ELF-1 (cell line): ENCODE results near the gene TCFL5.

Experiments
- DNase-seq: peaks from one replicate; pipeline ENCODE4 v3.0.0-alpha.2; 2016; ENCODE audit warnings: low read depth, low spot score

The TCFL5 gene

GRCh38 chr20:62835931-62836861, 25.4 kb downstream of the TCFL5 start:
- DNase-seq = no peak

GRCh38 chr20:62834967-62835730, 26.5 kb downstream of the TCFL5 start:
- no peak for DNase-seq

- DNase-seq = no peak
These were observed 28.7 kb downstream of the TCFL5 start for GRCh38 chr20:62832951-62833391.

DNA sequence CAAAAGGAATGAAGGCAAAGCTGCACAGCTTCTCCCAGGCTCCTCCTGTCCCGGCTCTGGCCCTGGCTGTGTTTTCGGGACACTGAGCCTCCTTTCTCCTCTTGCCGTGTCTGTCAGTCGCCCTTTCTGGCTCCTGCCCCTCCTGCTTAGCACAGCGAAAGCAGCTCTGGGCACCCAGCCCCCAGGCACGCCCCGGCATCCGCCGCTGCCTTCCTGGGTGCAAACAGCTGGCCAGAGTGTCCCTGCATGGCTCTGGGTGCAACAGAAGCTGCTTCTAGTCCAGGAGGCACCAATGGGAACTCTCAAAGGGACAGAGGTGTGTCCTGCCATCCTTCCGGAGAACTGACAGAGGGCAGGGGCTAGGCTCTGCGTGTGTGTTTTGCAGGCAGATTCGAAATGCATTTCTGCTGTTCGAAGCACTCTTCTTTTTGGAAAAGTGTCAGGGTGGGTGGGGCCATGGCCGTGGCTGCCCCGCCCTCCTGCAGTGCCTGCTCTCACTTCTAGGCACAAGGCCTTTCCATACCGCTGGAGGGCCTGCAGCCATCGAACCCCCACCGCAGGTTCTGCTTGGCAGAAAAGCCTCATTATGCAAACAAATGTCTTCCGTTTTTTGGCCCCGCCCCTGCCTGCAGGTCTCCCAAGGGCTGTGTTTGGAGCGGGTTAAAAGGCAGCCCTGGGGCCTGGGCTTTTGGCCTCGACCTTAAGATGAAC, 29.3 kb downstream of the TCFL5 start:
- peak; percentile 92 for DNase-seq

- DNase-seq = peak; percentile 73
These were observed 29.8 kb downstream of the TCFL5 start for GRCh38 chr20:62831854-62832211.

DNA sequence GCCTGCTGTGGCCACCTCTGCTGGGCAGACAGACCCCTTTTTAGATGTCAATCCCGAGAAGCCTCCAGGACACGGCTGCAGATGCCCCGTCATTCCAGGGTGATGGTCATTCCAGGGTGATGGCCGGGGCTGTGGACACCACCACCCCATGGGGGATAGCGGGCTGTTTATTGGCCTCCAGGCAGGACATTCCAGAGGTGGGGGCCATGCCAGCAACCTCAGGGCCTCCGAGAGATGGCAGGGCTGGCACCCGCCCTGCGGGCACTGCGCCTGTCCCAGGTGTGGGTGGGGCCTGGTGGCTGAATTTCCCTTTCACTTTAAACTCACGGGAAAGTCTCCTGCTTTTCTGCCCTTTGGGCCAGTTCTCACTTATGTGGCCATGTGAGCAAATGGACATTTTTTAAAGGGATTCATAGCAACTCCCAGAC, 30.2 kb downstream of the TCFL5 start:
- no peak for DNase-seq

DNA sequence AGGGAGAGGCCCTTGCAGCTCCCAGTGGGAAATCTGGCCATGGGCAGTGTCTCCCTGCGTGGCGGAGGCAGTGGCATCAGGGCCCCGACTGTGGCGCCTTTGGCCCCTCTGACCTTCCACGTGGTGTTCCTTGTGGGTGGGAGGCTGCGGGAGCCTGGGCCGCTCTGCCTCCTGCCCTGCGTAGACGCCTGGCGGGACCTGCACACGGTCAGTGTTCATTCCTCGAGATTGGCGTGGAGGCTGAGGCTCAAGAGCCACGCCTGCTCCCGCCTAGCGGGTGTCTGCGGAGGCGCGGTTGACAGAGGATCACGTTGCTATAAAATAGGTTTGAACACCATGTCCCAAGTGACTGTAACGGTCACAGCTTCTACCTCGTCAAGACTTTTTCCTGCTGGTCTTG, 30.8 kb downstream of the TCFL5 start:
- DNase-seq = no peak

GRCh38 chr20:62830251-62830650, 31.4 kb downstream of the TCFL5 start:
- DNase-seq = no peak

DNA sequence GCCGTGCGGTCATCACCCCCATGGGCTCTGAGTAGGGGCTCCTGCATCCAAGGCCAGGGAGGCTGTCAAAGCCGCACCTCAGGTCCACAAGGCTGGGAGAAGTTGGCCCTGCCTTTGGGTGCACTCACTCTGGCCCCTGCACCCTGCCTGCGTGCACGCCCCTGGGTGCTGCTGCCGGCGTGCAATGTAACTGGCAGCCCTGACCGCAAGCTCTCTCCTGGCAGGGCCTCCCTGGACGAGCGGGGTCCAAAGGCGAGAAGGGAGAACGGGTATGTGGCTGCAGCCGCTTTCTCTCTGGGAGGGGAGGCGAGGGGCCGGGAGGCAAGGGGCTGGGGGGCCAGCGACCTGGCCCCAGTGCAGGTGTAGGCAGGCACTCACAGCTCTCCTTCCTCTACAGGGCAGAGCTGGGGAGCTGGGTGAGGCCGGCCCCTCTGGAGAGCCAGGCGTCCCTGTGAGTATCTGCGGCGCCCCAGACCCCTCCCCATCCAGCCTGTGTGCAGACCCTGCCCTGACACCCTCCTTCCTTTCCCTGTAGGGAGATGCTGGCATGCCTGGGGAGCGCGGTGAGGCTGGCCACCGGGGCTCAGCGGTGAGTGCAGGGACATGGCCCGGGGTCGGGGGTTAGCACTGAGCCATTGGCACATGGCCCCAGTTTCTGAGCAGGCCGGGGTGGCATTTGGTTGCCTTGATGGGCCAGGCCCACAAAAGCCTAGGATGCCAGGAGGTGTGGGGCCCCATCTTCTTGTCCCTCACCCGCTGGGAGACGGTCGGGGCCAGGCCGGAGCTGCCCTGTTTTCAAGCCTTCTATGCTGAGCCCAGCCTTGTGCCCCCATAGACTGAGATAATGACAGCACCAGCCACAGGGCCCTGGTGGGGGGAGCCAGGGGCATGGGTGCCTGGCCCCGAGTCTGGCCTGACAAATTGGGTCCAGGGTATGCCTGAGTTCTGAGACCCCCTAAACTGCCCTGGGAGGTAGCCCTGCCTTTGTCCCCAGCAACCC, 32.1 kb downstream of the TCFL5 start:
- DNase-seq = no peak

- no peak for DNase-seq
These were observed 33.0 kb downstream of the TCFL5 start for GRCh38 chr20:62828511-62829230.

DNA sequence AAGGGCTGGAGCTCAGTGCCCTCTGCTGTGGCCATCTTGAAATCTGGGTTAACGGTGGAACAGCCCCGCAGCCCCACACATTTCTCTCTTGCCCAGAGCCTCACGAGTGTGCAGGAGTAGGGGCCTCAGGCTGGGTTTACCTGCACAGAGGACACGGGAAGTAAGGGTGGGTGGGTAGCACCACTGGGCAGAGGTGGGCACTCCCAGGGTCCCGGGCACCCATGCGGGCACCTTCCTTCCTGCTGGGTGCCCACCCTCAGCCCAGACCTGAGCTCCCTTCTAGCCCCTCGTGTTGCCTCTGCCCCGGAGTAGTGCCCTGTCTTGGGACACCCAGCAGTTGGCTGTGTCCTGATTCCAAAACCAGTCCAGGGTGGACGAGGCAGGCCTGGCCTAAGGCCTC, 33.6 kb downstream of the TCFL5 start:
- DNase-seq = no peak

DNA sequence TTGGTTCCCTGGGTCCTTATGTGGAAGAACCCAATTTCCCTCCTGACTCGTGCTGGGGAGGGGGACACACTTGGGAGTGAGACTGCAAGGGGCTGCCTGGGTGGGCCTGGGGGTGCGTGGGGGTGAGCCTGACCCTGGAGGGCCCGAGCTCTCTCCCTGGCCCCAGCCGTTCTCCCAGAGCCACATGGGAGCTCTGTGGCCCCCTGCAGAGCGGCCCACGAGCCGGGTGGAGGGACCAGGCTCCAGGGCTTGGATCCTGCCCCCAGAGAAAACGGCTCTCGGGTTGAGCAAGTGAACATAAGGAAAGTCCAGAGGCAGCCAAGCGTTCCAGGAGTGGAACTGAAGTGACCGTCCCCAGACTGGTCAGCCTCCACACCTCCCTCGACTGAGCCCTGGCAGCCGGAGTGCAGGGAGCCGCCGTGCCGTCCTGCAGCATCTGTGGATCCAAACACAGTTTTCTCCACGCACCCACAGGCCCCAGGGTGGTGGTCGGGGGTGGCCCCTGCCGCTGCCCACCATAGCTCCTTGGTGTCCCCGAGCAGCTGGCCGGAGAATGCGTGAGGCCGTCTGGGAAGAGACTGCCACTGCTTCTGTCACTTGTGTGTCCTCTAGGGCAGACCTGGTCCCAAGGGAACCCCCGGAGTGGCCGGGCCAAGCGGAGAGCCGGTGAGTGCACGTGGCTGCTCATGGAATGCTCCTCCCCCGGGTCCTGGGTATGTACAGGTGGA, 34.1 kb downstream of the TCFL5 start:
- DNase-seq = no peak

- no peak for DNase-seq
These were observed 34.8 kb downstream of the TCFL5 start for GRCh38 chr20:62826646-62827310.

- DNase-seq = no peak
These were observed 35.5 kb downstream of the TCFL5 start for GRCh38 chr20:62825986-62826645.

DNA sequence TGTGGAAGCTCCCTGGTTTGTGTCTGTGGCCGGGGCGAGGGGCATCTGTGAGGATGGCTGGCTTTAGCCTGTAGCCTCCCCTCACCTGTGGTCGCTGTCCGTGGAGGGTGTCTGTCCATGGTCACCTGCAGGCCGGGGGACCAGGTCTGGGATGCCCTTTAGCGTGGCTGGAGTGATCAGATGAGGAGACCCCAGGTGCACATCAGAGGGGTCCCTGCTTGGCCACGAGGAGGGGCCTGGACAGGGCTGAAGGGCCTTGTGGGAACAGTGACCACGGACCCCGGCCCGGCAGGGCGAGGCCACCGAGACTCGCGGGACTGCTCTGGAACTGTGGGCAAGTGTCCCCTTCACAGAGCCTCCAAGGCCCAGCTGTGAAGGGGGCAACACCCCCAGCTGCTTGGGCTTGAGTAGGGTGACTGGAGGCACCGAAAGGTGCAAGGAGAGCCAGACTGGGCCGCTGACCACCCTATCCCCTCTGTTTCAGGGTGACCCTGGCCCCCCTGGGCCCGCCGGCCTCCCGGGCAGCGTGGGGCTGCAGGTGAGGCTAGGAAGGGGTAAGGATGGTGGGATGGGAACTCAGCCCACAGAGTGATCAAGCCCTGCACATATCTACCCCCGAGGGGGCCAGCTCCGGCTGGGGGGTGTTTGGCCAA, 36.2 kb downstream of the TCFL5 start:
- DNase-seq = no peak

DNA sequence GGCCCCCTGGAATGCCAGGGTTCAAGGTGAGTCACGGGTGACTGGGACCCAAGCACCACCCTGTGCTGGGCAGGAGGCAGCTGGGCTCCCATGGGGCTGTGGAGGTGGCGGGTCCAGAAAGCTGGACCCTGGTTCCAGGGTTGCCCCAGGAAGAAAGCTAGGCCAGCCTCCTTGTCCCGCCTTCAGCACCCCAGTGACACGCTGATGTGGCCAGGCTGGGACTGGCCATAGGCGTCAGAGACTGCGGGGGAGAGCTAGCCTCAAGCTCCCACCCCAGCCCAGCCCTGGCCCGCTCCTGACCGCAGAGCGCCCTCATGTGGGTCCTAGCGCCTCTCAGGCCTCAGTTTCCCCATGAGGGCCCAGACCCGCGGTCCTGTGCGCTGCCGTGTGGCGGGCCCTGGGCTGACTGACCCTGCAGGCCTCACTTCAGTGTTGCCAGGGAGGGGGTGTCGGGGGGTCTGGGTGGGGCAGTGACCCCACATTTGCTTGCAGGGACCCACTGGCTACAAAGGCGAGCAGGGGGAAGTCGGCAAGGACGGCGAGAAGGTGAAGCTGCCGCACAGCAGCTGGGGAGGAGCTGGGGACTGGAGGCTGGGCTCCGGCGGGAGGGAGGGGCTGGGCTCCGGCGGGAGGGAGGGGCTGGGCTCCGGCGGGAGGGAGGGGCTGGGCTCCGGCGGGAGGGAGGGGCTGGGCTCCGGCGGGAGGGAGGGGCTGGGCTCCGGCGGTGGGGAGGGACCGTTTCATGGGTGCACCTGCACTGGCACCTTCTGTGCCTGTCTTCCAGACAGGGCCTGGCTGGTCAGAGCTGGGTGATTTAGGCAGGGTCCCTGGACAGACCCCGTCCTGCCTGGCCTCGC, 36.9 kb downstream of the TCFL5 start:
- no peak for DNase-seq
